Measurements from ENCODE around the gene SYS1. TPM values are rescaled to one million over a fixed set of nuclear protein-coding genes. Genes with fewer than 3 reads are reported as not detected.

SYS1 gene
- total RNA-seq, 1 experiment from 2014 or later = 20.5 TPM

DNA sequence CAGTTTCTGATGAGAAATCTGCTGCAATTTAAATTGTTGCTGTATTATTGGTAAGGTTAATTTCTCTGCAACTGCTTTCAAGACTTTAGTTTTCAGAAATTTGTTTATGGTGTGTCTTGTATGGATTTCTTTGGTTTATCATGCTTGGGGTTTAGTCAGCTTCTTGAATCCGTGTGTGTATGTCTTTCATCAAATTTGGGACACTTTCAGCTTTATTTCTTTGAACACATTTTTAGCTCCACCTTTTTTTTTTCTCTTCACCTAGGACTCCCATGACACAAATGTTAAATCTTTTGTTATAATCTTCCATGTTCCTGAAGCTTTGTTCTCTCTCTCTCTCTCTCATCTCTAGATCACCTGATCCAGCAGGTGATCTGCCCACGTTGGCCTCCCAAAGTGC lies 28.6 kb downstream of the SYS1 start:
- TF ChIP-seq EZH2 (IDR thresholded peaks at IDR 0.05) (no peak), POLR2AphosphoS5 (IDR thresholded peaks at IDR 0.05; ENCODE audit: low read depth, low read length) (no peak), EZH2phosphoT487 (IDR thresholded peaks at IDR 0.05; ENCODE audit: borderline replicate concordance) (no peak), POLR2A (IDR thresholded peaks at IDR 0.05; ENCODE audit: borderline replicate concordance, extremely low read depth, insufficient read depth, insufficient read length) (no peak), TCF7L2 (IDR thresholded peaks at IDR 0.05; ENCODE audit: borderline replicate concordance, extremely low read depth, insufficient read depth, insufficient read length) (no peak), ZFX (IDR thresholded peaks at IDR 0.05) (no peak), JUND (IDR thresholded peaks at IDR 0.05) (no peak), CTCF (IDR thresholded peaks at IDR 0.05 in 2 of 3, conservative IDR thresholded peaks at IDR 0.05 in 1 of 3; ENCODE audit: borderline replicate concordance in 1 of 3, insufficient read depth in 1 of 3, low read depth in 2 of 3, low read length in 2 of 3) (no peak), ELF1 (IDR thresholded peaks at IDR 0.05; ENCODE audit: borderline replicate concordance, low read depth) (no peak), MAX (IDR thresholded peaks at IDR 0.05) (no peak)
- TF ChIP-seq, protein P1, sequence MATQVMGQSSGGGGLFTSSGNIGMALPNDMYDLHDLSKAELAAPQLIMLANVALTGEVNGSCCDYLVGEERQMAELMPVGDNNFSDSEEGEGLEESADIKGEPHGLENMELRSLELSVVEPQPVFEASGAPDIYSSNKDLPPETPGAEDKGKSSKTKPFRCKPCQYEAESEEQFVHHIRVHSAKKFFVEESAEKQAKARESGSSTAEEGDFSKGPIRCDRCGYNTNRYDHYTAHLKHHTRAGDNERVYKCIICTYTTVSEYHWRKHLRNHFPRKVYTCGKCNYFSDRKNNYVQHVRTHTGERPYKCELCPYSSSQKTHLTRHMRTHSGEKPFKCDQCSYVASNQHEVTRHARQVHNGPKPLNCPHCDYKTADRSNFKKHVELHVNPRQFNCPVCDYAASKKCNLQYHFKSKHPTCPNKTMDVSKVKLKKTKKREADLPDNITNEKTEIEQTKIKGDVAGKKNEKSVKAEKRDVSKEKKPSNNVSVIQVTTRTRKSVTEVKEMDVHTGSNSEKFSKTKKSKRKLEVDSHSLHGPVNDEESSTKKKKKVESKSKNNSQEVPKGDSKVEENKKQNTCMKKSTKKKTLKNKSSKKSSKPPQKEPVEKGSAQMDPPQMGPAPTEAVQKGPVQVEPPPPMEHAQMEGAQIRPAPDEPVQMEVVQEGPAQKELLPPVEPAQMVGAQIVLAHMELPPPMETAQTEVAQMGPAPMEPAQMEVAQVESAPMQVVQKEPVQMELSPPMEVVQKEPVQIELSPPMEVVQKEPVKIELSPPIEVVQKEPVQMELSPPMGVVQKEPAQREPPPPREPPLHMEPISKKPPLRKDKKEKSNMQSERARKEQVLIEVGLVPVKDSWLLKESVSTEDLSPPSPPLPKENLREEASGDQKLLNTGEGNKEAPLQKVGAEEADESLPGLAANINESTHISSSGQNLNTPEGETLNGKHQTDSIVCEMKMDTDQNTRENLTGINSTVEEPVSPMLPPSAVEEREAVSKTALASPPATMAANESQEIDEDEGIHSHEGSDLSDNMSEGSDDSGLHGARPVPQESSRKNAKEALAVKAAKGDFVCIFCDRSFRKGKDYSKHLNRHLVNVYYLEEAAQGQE (IDR thresholded peaks at IDR 0.05; ENCODE audit: low read depth) = no peak

More for the DNA sequence above, 28.6 kb downstream of the SYS1 start:
- CTCF ChIA-PET = interaction anchor here (2.5 kb wide), 1 partner anchor 18 kb away, joined by 10 read pairs; no protein-coding TSS in a partner anchor
- H3K4me3 ChIP-seq (replicated peaks in 1 of 2; ENCODE audit: low read depth in 1 of 2, low read length in 2 of 2) = no peak overlapping the region
- no peak overlapping the region for H3K27ac ChIP-seq (ENCODE audit: low read depth, low read length)
- H3K36me3 ChIP-seq (ENCODE audit: control insufficient read depth in 1 of 2, insufficient read depth in 2 of 2, low read length in 2 of 2) = no peaks in the 10 kb centered on the region
- no peaks in the 10 kb centered on the region for H3K9me3 ChIP-seq (ENCODE audit: control insufficient read depth in 1 of 2, insufficient read depth in 1 of 2, low read depth in 1 of 2, low read length in 2 of 2)
- intact Hi-C loops (cut with micrococcal nuclease) = no loop called here
- no peak overlapping the region for H3K4me2 ChIP-seq (ENCODE audit: low read length)
- BruUV-seq (replicated peaks) = no TSS peak
- ATAC-seq (no peak), DNase-seq (ENCODE audit: low read depth, low spot score) (no peak)
- RAD21 ChIA-PET (ENCODE audit: low non-redundant PET in 1 of 2, low total read pairs in 2 of 2, uncharacterized antibody in 2 of 2, unreplicated experiment in 2 of 2) = no interaction called here
- H3K4me1 ChIP-seq (ENCODE audit: control insufficient read depth in 1 of 2, insufficient read depth in 2 of 2, low read length in 2 of 2) = no peaks in the 10 kb centered on the region
- no peaks in the 10 kb centered on the region for H3K9me2 ChIP-seq (ENCODE audit: insufficient read depth)
- H3K79me2 ChIP-seq (ENCODE audit: insufficient read depth, low read length) = no peaks in the 10 kb centered on the region
- H2AFZ ChIP-seq (ENCODE audit: low read depth, low read length, poor library complexity, severe bottlenecking) = no peak overlapping the region
- H3K9ac ChIP-seq (ENCODE audit: low read length) = no peak overlapping the region
- POLR2A ChIA-PET = no interaction called here
- H3K27me3 ChIP-seq (ENCODE audit: insufficient read depth, low read length) = no peaks in the 10 kb centered on the region
- no peaks in the 10 kb centered on the region for H4K20me1 ChIP-seq (ENCODE audit: insufficient read depth)
